Gastrocnemius medialis (tissue), 4 donors: Measurements from ENCODE around the gene H2BK1. TPM values are rescaled to one million over a fixed set of nuclear protein-coding genes. Genes with fewer than 3 reads are reported as not detected.

Experiments
- ATAC-seq, 2 donors: fragments of 150-250 bp; one replicate each; pipeline ENCODE4 v1.9.1; 2016
- DNase-seq, 2 donors: peaks; one replicate each; pipeline ENCODE4 v3.0.0-alpha.2; 2019
- H3K27ac ChIP-seq, 4 donors: fragments of 200-600 bp; sonication (generic); 1 replicate in 1 of 4; 2 replicates in 3 of 4; pipeline ENCODE4 v1.5.1; 2016 to 2018; ENCODE audit warnings: mild to moderate bottlenecking in 2 of 4, moderate library complexity in 1 of 4
- H3K27me3 ChIP-seq, 3 donors: fragments of 200-600 bp; sonication (generic) in 2 of 3; 1 replicate in 1 of 3; 2 replicates in 2 of 3; pipeline versions ENCODE4 v1.5.1 to v1.6.0; 2016 to 2019; ENCODE audit warnings: mild to moderate bottlenecking in 1 of 3, moderate library complexity in 1 of 3
- H3K36me3 ChIP-seq, 2 donors: fragments of 200-600 bp; sonication (generic) in 1 of 2; one replicate each; pipeline ENCODE4 v1.5.1; 2017 to 2018
- H3K4me1 ChIP-seq, 2 donors: fragments of 200-600 bp; sonication (generic) in 1 of 2; one replicate each; pipeline ENCODE4 v1.5.1; 2016 to 2017; ENCODE audit warnings: mild to moderate bottlenecking in 2 of 2
- H3K4me3 ChIP-seq, 4 donors: fragments of 200-600 bp; sonication (generic) in 3 of 4; 1 replicate in 1 of 4; 2 replicates in 3 of 4; pipeline ENCODE4 v1.5.1; 2016 to 2019; ENCODE audit warnings: mild to moderate bottlenecking in 2 of 4
- H3K9me3 ChIP-seq, 3 donors: fragments of 200-600 bp; sonication (generic) in 2 of 3; 1 replicate in 1 of 3; 2 replicates in 2 of 3; pipeline ENCODE4 v1.5.1; 2016 to 2019
- CTCF ChIP-seq, 5 experiments: fragments of 450-650 bp in 3 of 5; fragments of 200-600 bp in 2 of 5; sonication (generic) in 2 of 5; IDR thresholded peaks in 4 of 5; conservative IDR thresholded peaks in 1 of 5; 1 replicate in 4 of 5; 2 replicates in 1 of 5; pipeline ENCODE4 v1.5.1; 2016 to 2019; ENCODE audit warnings: antibody characterized with exemption in 5 of 5, mild to moderate bottlenecking in 3 of 5, moderate library complexity in 3 of 5
- POLR2A ChIP-seq, 2 donors: fragments of 450-650 bp; IDR thresholded peaks; one replicate each; pipeline ENCODE4 v1.6.1; 2017; ENCODE audit warnings: antibody characterized with exemption in 2 of 2, mild to moderate bottlenecking in 2 of 2, moderate library complexity in 2 of 2
- in situ Hi-C, 4 donors: fragments of 200-750 bp; cut with MboI; loops; one replicate each; pipeline versions ENCODE4 v1.15.0 to v1.8.0; 2017; ENCODE audit warnings: low sequenced_read_pairs in 4 of 4
- intact Hi-C: fragments of 100-400 bp; cut with DNase I; formaldehyde crosslinking; loops from one replicate; pipeline ENCODE4 v1.15.1; 2023; ENCODE audit warnings: low total_unique reads
- total RNA-seq, 4 donors: library from RNA; depleted of rRNA; stranded (reverse); fragments of >200 nt; gene quantifications; one replicate each; pipeline versions ENCODE4 v1.1.0 to v1.2.3, GENCODE V29; 2016

H2BK1 gene
- total RNA-seq, 4 donors from 2014 or later = not detected

- no peak overlapping the region for H3K4me3 ChIP-seq
- ATAC-seq (no peak), DNase-seq (no peak)
- in situ Hi-C loops = no loop called here
- H3K36me3 ChIP-seq = peaks cover 0 to 62% of the 10 kb centered on the region in 2 donors
- H3K27ac ChIP-seq = peak overlapping the region in 3 of 4 donors; percentile 5 to 99 (median 45)
- H3K4me1 ChIP-seq = peaks cover 47 to 49% of the 10 kb centered on the region in 2 donors
- no peaks in the 10 kb centered on the region for H3K9me3 ChIP-seq
- TF ChIP-seq POLR2A (IDR thresholded peaks at IDR 0.05) (no peak), CTCF (IDR thresholded peaks at IDR 0.05 in 4 of 5, conservative IDR thresholded peaks at IDR 0.05 in 1 of 5) (no peak)
- intact Hi-C loops = loop anchor here (10.0 kb wide), 1 partner anchor 877 kb away; the partner anchor contains the start of gene REPIN1
- no peaks in the 10 kb centered on the region for H3K27me3 ChIP-seq
Measured at GRCh38 chr7:151241755-151242096, 31.4 kb upstream of the H2BK1 start.

- TF ChIP-seq CTCF (IDR thresholded peaks at IDR 0.05 in 4 of 5, conservative IDR thresholded peaks at IDR 0.05 in 1 of 5) (no peak), POLR2A (IDR thresholded peaks at IDR 0.05) (no peak)
- intact Hi-C loops (loop anchor here (10.0 kb wide), 1 partner anchor 876 kb away; the partner anchor contains the start of gene REPIN1), in situ Hi-C loops (no loop called here)
- no peak for DNase-seq
- ATAC-seq = no peak
- no peaks in the 10 kb centered on the region for H3K9me3 ChIP-seq
- no peaks in the 10 kb centered on the region for H3K27me3 ChIP-seq
- H3K4me3 ChIP-seq = no peak overlapping the region
- peaks cover 41 to 43% of the 10 kb centered on the region in 2 donors for H3K4me1 ChIP-seq
- peaks cover 0 to 67% of the 10 kb centered on the region in 2 donors for H3K36me3 ChIP-seq
- peak overlapping the region; percentile 5 to 99 (median 55) for H3K27ac ChIP-seq
Measured at GRCh38 chr7:151240942-151241754, 30.9 kb upstream of the H2BK1 start.

GRCh38 chr7:151240536-151240935 lies 30.2 kb upstream of the H2BK1 start:
- no peak for TF ChIP-seq POLR2A (IDR thresholded peaks at IDR 0.05)
- TF ChIP-seq CTCF (IDR thresholded peaks at IDR 0.05 in 4 of 5, conservative IDR thresholded peaks at IDR 0.05 in 1 of 5) = no peak
- in situ Hi-C loops = no loop called here
- intact Hi-C loops = loop anchor here (10.0 kb wide), 1 partner anchor 876 kb away; the partner anchor contains the start of gene REPIN1
- H3K36me3 ChIP-seq = peaks cover 0 to 73% of the 10 kb centered on the region in 2 donors
- peak overlapping the region; percentile 5 to 99 (median 55) for H3K27ac ChIP-seq
- H3K4me3 ChIP-seq = no peak overlapping the region
- no peaks in the 10 kb centered on the region for H3K9me3 ChIP-seq
- no peaks in the 10 kb centered on the region for H3K27me3 ChIP-seq
- no peak for ATAC-seq
- H3K4me1 ChIP-seq = peaks cover 35 to 39% of the 10 kb centered on the region in 2 donors
- DNase-seq = no peak

- Histone ChIP-seq H3K9me3 (no peaks in the 10 kb centered on the region), H3K4me1 (peaks cover 31 to 34% of the 10 kb centered on the region in 2 donors), H3K36me3 (peaks cover 0 to 79% of the 10 kb centered on the region in 2 donors), H3K4me3 (no peak overlapping the region), H3K27me3 (no peaks in the 10 kb centered on the region), H3K27ac (peak overlapping the region in 3 of 4 donors; percentile 45 to 99 (median 65))
- in situ Hi-C loops (no loop called here), intact Hi-C loops (loop anchor here (10.0 kb wide), 1 partner anchor 875 kb away; the partner anchor contains the start of gene REPIN1)
- ATAC-seq = no peak
- DNase-seq = no peak
- TF ChIP-seq CTCF (IDR thresholded peaks at IDR 0.05 in 4 of 5, conservative IDR thresholded peaks at IDR 0.05 in 1 of 5) = no peak
- TF ChIP-seq POLR2A (IDR thresholded peaks at IDR 0.05) = no peak
Measured at GRCh38 chr7:151239837-151240459, 29.7 kb upstream of the H2BK1 start.
